GM18858 (cell line): ENCODE data around the gene TSHZ1.

Experiments used
- ATAC-seq: cut with Tn5 transposase; IDR thresholded peaks from one replicate; pipeline ENCODE4 v1.9.1; 2021; ENCODE audit not compliant: unreplicated experiment

The TSHZ1 gene

DNA sequence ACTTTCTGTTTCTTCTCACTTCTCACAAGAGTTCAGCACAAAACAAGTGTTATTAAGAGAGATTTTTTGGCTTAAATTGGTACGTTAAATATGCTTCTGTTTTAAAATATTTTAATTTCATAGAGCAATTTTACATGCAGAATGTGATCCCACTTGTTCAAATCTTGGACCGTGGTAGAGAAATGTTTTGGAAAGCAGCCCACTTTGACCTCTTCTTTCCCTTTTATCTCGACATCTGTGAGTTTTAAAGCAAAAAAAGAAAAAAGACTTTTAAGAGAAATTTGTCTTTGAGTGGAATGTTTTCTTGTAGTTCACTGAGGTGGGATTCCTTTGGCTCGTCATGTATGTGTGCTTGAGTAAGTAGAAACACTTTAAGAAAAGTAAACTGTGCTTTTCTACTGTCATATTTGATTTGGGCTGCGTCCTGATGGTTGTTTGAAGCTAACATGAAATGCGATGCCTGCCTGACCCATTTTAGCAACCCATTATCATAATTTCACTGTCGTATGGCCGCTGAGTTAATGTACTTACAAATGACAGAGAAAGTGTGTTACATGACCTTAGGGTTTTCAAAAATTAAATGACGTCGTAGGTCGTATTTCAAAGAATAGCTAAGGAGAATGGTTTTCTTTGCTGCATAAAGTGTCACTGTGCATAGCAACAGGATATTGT is 54.5 kb downstream of the TSHZ1 start:
- no peak for ATAC-seq

DNA sequence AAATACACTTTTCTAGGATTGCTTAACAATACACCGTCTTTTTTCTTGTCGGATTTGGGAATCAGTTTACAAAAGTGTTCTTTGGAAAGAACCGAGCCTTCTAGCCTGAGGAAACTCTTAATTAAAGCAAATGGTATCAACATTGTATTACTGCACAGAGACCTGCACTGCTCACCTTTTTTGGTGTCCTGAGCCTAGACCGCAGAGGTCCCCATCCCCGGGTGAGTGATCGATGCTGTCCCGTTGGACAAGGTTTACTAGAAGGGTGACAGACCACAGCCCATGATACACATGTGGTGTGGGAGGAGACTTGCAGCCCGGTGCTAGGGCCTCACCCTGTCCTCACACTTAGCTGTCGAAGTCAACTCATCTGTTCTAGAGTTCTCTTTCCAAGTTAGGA is 55.3 kb downstream of the TSHZ1 start:
- ATAC-seq = no peak

DNA sequence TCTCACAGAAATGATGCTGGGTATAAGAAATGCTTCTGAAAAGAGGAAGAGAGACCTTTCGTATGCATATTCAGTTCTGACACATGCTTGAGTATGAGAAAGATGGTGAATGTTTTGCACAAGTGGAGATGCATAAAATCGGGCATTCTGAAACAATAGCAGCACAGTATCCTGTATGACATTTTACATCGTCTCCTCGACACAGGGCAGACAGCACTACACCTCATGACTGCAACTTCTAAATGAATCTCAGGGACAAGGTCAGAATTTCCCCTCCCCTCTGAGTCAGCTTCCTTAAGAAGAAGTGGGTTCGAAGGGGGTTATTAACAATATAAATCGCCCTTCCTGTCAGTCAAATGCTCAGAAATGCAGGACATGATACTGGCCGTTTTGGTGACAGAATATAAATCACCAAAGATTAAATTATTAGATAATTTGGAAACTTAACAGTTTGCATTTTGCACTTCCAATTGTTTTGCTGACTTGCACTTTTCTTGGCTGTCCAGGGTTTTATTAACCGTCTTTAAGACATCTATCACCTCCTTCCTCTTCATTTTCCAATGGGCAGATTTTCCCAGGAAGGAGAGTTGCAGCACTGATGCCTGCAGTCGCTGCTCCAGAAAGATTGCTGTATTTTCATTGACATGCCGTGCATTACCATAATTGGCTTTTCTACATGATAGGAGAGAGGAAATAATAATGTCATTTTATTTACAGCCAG is 57.2 kb downstream of the TSHZ1 start:
- peak; percentile 93 for ATAC-seq

DNA sequence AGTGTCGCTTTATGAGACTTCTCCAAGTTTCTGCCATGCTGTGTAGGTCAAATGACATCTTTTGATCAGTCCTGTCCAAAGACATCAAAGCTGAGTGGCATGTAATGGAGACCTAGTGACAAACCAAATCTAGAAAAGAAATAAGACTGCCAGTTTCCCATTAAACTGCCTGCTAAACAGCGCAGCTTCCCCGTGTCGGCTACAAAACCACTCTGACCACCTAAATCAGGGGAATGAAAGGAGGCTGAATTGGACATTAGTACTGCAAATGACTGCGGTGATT is 57.7 kb downstream of the TSHZ1 start:
- ATAC-seq = no peak

DNA sequence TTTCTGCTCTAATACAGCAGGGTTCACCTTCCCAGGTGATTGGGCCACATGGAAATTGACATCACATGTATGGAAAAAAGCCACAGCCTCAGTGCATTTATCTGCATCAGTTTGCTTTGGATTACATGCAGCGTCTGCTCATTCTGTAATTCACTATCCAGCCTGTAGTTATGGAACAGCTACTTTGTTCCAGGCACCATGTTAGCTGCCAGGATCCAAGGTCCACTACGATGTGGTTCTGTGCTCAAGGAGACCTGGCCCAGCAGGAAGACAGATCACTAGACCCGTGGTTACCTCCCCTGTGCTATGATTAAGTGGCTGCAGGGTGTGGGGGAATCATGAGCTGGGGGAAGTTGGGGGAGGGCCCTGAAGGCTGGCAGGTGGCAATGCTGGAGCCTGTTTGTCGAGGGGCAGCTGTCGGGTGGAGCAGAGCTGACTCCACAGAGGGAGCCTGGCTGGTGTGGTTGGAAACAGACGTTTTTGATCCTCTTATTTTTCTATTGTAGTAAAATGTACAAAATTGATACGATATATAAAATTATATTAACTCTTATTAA is 58.6 kb downstream of the TSHZ1 start:
- no peak for ATAC-seq

DNA sequence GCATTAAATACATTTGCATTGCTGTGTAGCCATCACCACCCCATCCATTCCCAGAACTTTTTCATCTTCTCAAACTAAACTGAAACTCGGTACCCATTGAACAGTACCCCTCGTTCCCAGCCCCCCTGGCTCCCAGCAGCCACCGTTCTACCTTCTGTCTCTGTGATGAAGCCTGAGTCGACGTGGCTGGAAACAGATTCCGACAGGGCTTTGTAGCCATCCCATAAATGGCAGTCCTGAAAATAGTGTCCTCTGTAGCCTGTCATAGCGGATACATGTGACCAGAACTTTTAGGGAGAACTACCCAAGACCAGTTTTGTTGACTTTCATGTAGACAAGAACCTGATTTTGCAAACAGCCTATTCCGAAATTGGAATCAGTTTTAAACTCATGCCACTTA is 59.1 kb downstream of the TSHZ1 start:
- no peak for ATAC-seq

DNA sequence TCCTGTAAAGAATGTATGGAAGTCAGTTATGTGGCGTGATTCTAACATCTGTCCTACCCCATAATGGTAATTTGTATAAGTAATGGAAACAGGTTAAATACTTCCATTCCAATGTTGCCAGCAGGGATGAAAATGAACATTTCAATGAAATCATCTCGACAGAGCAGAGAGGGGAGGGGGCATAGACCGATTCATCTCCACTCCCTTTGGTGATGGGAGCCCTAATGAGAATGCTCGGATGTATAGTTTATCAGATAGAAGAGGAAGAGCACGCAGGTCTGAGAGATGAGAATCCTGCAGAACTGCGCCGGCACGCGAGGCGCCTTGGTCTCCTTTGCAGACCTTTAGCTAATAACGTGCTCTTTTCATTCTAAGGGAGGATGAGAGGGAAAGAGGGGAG is 61.4 kb downstream of the TSHZ1 start:
- no peak for ATAC-seq

DNA sequence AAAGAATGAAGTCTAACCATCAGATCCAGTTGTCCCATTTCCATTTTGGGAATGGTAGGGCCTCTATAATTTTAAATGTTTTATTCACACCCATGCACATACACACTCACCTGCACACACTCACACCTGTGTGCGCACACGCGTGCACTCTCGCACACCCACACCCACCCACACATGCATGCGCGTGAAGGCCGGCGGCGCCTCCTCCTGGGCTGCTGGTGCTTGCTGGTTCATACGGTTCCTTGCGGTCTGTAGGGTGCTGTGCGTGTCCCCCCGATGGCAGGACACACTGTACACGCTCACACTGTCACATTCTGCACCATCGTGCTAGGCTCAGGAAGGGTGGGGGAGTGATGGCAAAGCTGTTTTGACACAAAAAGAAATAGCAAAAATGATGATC is 63.2 kb downstream of the TSHZ1 start:
- ATAC-seq = no peak

DNA sequence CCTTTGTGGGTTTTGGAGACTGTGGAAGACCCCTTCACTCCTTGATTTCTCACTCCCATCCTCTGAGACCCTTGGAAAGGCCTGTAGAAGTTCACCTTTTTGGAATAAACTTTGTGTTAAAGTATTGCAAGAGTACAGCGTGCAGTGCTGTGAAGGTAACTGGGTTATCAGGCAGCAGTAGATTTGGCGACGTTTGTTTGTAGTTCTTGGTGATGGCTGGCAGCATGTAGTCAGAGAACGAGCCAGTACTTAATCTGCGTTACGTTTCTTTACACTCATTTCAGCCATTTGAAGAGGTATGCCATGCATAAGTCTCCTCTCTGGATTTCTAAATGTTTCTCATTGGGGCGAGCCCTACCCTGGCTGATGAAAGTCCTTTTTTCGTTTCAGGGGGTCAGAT is 64.6 kb downstream of the TSHZ1 start:
- ATAC-seq = no peak

DNA sequence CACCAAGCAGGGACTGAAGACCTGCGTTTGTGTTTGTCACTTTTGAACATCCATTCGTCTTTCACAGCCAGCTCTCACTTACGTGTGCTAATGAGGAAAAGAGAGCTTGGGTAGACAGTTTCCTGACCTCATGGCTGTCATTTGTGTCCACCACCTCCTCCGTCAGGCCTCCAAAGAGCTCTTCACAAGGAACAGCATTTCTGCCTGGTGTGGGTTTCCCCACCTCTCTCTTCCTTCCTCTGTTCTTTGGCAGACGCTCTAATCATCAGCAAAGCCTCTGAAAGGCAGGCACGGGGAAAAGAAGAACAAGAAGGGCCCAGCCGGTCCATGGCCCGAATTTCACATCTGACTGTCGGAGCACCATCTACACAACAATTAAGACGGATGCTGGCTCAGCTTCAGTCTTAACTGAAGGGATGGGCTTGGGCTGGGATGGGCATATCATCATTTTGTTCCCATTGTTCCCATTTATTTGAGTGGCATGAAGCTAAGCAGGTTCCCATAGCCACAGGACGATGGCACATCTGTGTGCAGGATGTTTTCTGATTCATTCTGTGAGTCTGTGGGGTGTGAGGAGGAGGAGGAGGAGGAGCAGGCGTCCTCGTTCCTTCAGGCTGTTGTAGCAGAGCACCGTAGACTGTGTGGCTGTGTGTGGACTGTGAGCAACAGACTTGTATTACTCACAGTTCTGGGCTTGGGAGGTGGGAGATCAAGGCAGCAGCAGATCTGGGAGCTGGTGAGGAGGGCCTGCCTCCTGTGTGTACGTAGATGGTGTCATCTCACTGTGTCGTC is 66.4 kb downstream of the TSHZ1 start:
- no peak for ATAC-seq

DNA sequence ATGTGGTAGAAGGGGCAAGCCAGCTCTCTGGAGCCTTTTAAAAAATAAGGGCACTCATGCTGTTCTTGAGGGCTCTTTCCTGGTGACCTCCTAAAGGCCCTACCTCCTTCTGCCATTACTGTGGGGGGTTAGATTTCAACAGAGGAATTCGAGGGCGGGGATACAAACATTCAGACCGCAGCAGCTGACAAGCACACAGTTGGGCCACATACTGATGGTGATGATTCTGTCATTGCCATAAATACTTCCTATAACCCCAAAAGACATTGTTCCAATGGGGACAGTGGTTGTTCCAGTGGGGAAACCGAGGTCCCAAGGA is 67.0 kb downstream of the TSHZ1 start:
- no peak for ATAC-seq

DNA sequence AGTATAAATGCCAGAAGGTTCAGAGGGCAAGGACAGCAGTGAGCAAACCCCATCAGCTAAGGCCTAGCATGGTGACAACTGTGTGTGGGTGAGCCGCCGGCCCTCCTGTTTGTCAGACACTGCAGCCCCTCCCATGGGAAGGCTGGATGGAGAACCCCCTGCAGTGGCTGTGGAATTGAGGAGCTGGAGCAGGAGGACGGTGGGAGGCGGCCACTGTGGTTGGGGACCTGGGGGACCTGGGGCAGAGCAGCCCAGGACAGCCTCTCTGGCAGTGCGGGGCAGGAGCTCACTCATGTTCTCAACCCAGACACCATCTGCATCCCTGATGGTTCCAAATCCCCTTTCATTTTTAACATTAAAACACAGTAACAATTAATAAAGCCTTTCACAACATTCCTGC is 68.8 kb downstream of the TSHZ1 start:
- no peak for ATAC-seq

DNA sequence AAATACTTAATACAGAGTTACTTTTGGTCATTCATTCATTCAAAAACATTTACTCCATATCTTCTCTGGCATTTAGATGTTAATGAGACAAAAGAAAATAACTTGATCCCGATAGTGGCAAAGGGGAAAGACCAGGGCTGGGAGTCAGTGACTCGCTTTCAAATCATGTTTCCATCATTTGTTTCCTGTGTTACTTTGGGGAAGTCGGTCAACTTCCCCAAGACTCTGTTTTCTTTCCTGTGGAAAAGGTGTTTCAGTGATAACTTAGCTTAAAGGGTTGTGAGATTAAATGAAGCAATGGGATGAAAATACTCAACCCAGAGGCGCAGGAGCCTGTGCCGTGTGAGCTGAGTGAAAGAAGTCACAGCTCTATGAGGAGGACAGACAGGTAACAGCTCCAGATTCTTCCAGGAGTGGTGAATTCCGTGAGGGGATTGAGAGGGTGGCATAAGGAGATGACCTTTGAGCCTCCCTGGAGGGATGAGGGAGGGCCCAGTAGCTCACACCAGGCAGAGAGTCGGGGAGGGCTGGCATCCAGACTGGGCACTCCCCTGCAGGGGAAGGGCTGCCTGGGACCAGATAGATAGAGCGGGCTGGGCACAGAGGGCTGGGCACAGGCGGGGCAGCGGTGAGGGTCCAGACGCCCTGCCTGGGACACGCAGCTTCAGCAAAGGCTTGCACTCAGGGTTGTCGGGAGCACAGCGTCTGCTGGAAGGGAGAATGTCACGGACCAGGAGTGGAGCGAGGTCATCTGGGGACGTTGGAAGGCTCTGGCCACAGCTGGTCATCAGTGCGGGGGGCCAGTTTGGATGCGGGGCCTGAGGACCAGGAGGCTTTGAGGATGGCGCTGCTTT is 70.1 kb downstream of the TSHZ1 start:
- no peak for ATAC-seq

DNA sequence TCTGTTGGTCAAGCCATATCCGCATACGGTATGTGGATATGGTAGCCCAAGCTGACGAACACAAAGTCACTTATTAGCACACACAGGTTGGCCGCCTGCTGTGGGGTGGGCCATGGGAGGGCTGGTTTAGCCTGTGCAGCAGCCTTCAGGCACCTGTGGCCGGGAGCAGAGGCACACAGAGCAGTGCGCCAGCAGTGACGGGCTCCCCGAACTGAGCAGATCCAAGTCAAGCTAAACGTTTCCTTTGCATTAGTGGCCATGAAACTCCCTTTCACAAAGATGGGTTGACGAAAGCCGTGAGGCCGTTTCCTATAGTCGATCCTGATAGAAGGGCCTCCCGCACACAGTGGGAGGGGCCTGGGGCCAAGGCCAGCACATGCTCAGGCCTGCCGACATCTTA is 72.1 kb downstream of the TSHZ1 start:
- ATAC-seq = no peak

DNA sequence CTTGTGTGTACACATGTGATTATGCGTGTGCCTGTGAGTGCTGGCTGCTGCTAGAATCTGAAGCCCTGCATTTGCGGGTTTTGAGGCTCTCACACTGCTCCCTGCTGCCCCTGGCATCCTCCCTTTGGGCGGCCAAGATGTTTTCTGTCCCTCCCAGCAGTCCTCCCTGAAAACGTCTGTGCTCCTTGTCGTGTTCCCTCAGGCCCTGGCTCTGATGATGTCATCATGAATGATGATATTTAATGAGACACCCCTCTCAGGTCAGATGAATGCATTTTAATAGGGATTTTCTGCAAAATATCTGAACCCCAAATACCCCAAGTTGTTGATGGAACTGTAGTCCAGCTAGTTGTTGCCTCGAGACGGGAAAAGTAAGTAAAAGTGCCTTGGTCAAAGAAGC is 73.1 kb downstream of the TSHZ1 start:
- no peak for ATAC-seq

DNA sequence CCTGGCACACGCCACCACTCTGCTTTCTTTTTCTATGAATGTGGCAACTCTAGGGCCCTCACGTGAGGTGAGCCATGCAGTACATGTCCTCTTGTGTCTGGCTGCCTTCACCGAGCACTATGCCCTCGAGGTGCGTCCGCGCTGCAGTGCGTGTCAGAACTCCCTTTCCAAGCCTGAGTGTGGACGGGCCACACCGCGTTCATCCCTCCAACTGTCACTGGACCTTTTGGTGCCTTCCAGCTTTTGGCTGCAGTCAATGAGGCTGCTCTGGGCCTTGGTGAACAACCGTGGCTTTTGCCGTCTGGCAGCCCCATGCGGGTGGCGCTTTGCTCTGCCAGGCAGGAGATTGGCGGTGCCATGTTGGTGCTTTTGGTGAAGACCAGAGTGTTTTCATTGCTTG is 74.0 kb downstream of the TSHZ1 start:
- ATAC-seq = no peak

DNA sequence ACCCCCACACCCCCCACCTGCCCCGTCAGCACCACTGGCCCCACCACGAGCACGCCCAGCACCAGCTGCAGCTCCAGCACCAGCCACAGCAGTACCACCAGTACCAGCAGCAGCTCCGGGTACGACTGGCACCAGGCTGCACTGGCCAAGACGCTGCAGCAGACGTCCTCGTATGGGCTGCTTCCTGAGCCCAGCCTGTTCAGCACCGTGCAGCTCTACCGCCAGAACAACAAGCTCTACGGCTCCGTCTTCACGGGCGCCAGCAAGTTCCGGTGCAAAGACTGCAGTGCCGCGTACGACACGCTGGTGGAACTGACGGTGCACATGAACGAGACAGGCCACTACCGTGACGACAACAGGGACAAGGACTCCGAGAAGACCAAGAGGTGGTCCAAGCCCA is 75.3 kb downstream of the TSHZ1 start:
- no peak for ATAC-seq

DNA sequence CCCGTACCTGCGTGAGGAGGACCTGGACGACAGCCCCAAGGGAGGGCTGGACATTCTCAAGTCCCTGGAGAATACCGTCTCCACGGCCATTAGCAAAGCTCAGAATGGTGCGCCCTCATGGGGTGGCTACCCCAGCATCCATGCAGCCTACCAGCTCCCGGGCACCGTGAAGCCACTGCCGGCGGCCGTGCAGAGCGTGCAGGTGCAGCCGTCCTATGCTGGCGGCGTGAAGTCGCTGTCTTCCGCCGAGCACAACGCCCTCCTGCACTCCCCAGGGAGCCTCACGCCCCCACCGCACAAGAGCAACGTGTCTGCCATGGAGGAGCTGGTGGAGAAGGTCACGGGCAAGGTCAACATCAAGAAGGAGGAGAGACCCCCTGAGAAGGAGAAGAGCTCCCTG is 76.4 kb downstream of the TSHZ1 start:
- ATAC-seq = no peak

DNA sequence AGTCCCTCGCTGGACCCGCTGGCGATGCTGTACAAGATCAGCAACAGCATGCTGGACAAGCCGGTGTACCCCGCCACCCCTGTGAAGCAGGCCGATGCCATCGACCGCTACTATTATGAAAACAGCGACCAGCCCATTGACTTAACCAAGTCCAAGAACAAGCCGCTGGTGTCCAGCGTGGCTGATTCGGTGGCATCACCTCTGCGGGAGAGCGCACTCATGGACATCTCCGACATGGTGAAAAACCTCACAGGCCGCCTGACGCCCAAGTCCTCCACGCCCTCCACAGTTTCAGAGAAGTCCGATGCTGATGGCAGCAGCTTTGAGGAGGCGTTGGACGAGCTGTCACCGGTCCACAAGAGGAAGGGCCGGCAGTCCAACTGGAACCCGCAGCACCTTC is 77.1 kb downstream of the TSHZ1 start:
- ATAC-seq = no peak

DNA sequence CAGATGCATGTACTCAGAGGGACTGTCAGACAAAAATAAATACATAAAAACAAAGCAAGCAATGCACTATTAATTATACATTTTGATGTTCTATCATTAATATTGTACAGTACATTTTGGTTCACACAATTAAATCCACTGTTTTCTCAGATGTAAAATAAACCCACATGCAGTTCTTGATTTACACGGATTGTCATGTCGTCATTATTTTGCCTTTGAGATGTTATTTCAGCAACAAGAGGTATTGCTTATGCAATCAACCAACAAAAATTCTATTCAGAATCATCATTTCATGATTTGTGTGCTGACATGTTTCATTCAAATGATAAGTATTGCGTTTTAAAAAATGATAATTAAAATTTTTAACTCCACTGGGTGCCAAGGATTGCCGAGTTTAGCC is 79.2 kb downstream of the TSHZ1 start:
- no peak for ATAC-seq

DNA sequence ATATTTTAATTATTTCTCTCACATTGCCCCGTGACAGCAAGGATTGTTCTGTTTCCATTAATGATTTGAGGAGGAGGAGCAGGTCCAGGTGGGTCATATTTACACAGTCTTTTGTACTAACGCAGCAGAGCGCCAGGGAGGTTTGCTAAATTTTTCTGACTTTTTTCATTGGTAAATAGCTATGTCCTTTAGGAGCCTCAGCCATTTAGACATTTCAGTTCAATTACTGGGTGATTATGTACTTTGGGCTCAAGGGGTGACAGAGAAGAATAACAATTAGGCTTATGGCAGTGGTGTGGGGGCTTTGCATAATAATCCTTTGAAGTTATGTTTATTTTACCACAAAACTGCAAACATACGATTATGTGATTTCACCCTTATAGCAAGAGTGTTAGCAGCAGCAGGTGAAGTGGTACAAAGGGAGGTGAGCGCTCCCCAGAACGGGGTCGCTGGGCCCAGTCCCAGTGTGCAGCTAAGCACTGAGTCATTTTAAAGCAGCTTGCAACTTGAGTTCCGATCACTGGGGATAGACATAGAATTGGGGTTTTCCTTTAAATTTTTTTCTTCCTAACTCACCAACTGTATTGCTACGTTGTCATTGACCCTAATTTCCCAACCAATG is 80.3 kb downstream of the TSHZ1 start:
- no peak for ATAC-seq
